ENCODE data around the gene MEMO1.

The MEMO1 gene

DNA sequence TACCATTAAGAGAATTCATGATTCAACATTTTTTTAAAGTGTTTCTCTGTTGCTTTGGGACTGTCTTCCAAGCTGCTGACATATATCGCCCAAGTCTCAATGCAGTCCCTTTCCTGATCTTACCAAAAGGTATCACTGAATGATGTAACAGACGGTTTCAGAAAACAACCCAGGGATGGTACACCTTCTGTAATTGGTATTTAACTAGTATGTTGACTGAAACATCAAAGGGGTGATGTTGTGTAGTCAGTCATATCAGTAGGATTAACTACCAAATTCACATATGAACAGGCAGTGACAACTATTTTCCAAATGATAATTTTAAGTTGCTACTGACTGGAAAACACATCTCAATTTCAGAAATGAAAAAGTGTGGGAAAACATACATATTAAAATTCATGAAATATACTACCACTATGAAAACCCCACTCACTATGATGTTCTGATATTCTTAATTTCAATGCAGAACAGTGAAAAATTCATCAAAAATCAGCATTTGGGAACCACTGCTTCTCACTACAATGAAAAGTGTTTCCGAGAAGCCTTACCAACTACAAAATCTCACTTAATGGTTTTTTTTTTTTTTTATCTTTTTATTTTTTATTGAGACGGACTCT lies 59.8 kb downstream of the MEMO1 start:
- Histone ChIP-seq H3K4me3 (no peak overlapping the region), H3K27ac (no peak overlapping the region)
- no peak for DNase-seq (ENCODE audit: low spot score)
- TF ChIP-seq, protein P1, sequence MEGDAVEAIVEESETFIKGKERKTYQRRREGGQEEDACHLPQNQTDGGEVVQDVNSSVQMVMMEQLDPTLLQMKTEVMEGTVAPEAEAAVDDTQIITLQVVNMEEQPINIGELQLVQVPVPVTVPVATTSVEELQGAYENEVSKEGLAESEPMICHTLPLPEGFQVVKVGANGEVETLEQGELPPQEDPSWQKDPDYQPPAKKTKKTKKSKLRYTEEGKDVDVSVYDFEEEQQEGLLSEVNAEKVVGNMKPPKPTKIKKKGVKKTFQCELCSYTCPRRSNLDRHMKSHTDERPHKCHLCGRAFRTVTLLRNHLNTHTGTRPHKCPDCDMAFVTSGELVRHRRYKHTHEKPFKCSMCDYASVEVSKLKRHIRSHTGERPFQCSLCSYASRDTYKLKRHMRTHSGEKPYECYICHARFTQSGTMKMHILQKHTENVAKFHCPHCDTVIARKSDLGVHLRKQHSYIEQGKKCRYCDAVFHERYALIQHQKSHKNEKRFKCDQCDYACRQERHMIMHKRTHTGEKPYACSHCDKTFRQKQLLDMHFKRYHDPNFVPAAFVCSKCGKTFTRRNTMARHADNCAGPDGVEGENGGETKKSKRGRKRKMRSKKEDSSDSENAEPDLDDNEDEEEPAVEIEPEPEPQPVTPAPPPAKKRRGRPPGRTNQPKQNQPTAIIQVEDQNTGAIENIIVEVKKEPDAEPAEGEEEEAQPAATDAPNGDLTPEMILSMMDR (IDR thresholded peaks at IDR 0.05) = no peak

DNA sequence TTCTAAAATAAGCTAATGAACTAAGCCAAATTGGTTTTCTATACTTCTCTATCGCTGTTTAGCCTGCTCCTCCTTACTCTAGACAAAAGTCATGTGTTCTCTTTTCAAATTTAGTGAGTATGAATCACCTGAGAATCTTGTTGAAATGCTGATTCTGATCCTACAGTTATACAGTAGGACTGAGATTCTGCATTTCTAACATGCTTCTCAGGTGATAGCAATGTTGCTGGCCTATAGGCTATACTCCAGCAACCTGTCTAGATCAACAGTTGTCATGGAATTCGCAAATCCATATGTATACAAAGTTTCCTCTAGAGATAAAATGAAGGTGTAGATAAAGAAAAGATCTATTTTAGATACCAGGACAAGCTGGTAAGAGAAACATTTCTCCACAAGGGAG lies 62.9 kb downstream of the MEMO1 start:
- no peak overlapping the region for H3K27ac ChIP-seq
- TF ChIP-seq, protein P1 (IDR thresholded peaks at IDR 0.05) = no peak
- no peak overlapping the region for H3K4me3 ChIP-seq
- DNase-seq (ENCODE audit: low spot score) = no peak

DNA sequence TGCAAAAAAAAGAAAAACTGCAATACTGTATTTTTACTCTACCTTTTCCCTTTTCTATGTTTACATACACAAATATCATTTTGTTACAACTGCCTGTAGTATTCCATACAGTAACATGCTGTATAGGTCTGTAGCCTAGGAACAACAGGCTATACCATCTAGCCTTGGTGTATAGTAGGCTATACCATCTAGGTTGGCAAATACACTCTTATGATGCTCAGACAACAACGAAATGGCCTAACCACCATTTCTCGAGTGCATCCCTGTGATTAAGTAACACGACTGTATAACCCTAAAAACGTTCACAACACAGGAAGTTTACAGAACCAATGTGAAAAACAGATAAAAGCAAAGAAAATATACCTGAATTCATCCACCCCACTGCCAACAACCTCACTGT lies 64.0 kb downstream of the MEMO1 start:
- TF ChIP-seq, protein P1 (IDR thresholded peaks at IDR 0.05) = no peak
- no peak for DNase-seq (ENCODE audit: low spot score)
- no peak overlapping the region for H3K4me3 ChIP-seq

DNA sequence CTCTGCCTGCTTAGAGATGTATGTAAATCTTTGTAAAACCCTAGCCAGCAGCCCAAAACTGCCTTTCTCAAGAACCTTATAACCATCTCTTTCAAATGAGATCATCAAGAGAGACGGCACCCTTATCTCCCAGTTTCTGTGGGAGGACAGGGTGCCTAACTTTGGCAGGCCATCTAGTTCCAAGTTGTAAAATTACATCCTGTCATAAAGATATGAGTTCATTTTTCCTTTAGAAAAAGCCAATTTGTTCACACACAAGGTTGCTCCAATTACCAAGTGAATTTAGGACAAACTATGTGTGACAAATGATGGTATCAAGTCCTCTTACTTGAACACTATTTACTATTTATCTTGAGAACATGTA lies 65.3 kb downstream of the MEMO1 start:
- Histone ChIP-seq H3K4me3 (no peak overlapping the region), H3K27ac (no peak overlapping the region)
- TF ChIP-seq, protein P1 (IDR thresholded peaks at IDR 0.05) = no peak
- DNase-seq (ENCODE audit: low spot score) = no peak

More for the DNA sequence above, 64.0 kb downstream of the MEMO1 start:
- no peak overlapping the region for H3K27ac ChIP-seq

DNA sequence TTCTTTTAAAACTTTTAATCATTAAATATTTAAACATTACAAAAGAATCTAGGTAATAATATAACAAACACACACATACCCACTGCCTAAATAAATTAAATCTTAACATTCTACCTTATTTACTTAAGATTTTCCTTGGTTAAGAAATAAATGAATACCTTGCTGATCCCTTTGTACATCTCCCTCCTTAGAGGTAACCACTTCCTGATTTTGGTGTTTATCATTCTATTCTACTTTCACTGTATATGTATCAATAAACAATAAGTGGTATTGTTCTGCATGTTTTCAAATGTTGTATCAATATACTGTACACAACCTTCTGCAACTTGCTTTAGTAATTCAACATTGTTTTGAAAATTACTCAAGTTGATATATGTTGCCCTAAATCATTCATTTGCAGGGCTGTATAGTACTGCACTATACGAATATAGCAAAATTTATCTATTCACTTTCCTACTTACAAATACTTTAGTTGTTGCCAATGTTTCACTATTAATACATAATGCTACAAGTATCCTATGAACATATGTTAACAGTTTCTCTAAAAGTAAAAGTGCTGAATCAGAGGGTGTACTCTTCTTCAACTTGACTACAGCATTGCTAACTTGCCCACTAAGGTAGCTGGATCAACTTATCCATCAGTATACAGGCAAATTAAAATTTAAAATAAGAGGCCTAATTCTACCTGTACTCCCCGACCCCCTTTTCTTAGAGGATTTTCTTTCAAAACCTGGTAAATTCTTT lies 65.8 kb downstream of the MEMO1 start:
- no peak overlapping the region for H3K4me3 ChIP-seq
- DNase-seq (ENCODE audit: low spot score) = no peak
- TF ChIP-seq, protein P1 (IDR thresholded peaks at IDR 0.05) = no peak
- no peak overlapping the region for H3K27ac ChIP-seq

DNA sequence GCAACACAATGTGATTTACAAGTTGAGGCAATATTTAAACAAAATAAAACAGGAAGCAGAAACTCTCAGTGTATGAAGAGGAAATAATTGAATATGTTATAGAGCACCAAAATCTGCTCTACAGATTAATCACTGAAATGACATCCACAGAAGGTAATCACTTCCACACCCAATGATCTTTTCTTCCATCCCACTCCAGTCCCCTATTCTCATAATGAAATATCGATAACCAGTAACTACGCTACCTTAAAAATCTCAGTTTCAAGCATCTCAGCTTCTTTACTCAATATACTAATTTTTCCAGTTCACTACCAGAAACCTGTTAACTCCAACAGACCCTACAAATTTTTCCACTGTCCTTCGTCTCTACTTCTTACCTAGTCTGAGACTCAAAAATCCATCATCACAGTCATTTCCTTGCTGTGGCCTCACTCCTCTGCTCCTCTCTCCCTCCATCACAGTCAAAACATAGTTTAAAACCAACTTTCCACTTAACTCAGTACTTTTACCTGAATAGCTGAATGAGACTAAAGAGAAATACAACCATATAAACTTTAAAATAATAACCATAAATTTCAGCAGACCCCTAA lies 67.1 kb downstream of the MEMO1 start:
- no peak overlapping the region for H3K27ac ChIP-seq
- no peak overlapping the region for H3K4me3 ChIP-seq
- DNase-seq (ENCODE audit: low spot score) = no peak
- TF ChIP-seq, protein P1 (IDR thresholded peaks at IDR 0.05) = no peak

DNA sequence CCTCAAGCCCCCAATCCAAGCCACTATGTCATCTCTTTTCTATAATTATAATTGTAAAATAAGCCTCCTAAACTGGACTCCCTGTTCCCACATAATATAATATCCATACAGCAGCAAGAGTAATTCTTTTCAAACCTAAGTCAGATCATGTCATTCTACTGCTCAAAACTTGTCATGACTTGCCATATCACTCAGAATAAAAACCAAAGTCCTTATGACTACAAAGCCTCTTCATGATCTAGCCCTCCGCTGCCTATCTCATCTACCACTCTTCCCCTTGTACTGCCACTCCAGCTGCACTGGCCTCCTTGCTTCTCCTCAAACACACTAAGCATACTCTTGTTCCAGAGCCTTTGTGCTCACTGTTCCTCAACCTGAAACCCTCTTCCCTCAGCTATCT lies 69.9 kb downstream of the MEMO1 start:
- DNase-seq (ENCODE audit: low spot score) = no peak
- TF ChIP-seq, protein P1 (IDR thresholded peaks at IDR 0.05) = no peak
- Histone ChIP-seq H3K27ac (no peak overlapping the region), H3K4me3 (no peak overlapping the region)
